Suprapubic skin (tissue), 4 donors: Measurements from ENCODE around the gene SRRM2. TPM values are rescaled to one million over a fixed set of nuclear protein-coding genes. Genes with fewer than 3 reads are reported as not detected.

ENCODE experiments used
- DNase-seq, 2 donors: peaks; one replicate each; pipeline ENCODE4 v3.0.0-alpha.2; 2019; ENCODE audit warnings: low spot score in 2 of 2
- H3K27ac ChIP-seq: fragments of 200-600 bp; sonication (generic); one replicate; pipeline ENCODE4 v1.5.1; 2019
- H3K27me3 ChIP-seq: fragments of 200-600 bp; sonication (generic); one replicate; pipeline ENCODE4 v1.5.1; 2019
- H3K36me3 ChIP-seq: fragments of 200-600 bp; sonication (generic); one replicate; pipeline ENCODE4 v1.5.1; 2019
- H3K4me1 ChIP-seq: fragments of 200-600 bp; sonication (generic); one replicate; pipeline ENCODE4 v1.5.1; 2019
- H3K4me3 ChIP-seq: fragments of 200-600 bp; sonication (generic); one replicate; pipeline ENCODE4 v1.5.1; 2019; ENCODE audit warnings: mild to moderate bottlenecking
- H3K9me3 ChIP-seq: fragments of 200-600 bp; sonication (generic); one replicate; pipeline ENCODE4 v1.5.1; 2019
- CTCF ChIP-seq, 2 donors: fragments of 200-600 bp in 1 of 2; fragments of 450-650 bp in 1 of 2; sonication (generic) in 1 of 2; IDR thresholded peaks; one replicate each; pipeline ENCODE4 v1.5.1; 2016 to 2019; ENCODE audit warnings: antibody characterized with exemption in 2 of 2, mild to moderate bottlenecking in 1 of 2, moderate library complexity in 1 of 2
- EP300 ChIP-seq: sonication (generic); formaldehyde crosslinking; IDR thresholded peaks from one replicate; pipeline ENCODE4 v1.6.1; 2017; ENCODE audit warnings: antibody characterized with exemption
- POLR2A ChIP-seq, 2 donors: fragments of 450-650 bp; IDR thresholded peaks; one replicate each; pipeline ENCODE4 v1.6.1; 2017; ENCODE audit warnings: antibody characterized with exemption in 2 of 2, mild to moderate bottlenecking in 2 of 2, moderate library complexity in 2 of 2
- POLR2AphosphoS5 ChIP-seq, 3 donors: sonication (generic); formaldehyde crosslinking; IDR thresholded peaks; one replicate each; pipeline ENCODE4 v1.6.1; 2017; ENCODE audit warnings: antibody characterized with exemption in 3 of 3
- WGBS: methylation state at CpG from one replicate; pipeline ENCODE4 v1.1.5; 2018; 5-methylcytosine and 5-hydroxymethylcytosine counted together
- total RNA-seq, 4 donors: library from RNA; depleted of rRNA; stranded (reverse); fragments of >200 nt; gene quantifications; one replicate each; pipeline ENCODE4 v1.1.0, GENCODE V29; 2016

SRRM2 gene
- total RNA-seq: 1,000 to 10,000 TPM in 1 of 4 donors, 100 to 1,000 TPM in 3; 484 to 1,595 (median 654) TPM

GRCh38 chr16:2752035-2752849 is at the start of gene SRRM2:
Gene SRRM2, plus strand, starts transcription at chr16:2752638. Its CDS starts 3,727 bp downstream, at chr16:2756365.
- Histone ChIP-seq H3K4me3 (peak within 1 kb of the TSS; percentile 58), H3K27me3 (no peaks in the 10 kb centered on the region), H3K36me3 (peaks cover 9% of the 10 kb centered on the region), H3K27ac (peak within 1 kb of the TSS; percentile 99), H3K4me1 (peaks cover 43% of the 10 kb centered on the region), H3K9me3 (no peaks in the 10 kb centered on the region)
- WGBS: 4% methylated on average over 5 of the region's 99 CpGs
- DNase-seq: peak; percentile 97 to 98
- no peak for TF ChIP-seq EP300
- peak; percentile 93 to 99 for TF ChIP-seq POLR2A (IDR thresholded peaks at IDR 0.05)
- no peak for TF ChIP-seq CTCF (IDR thresholded peaks at IDR 0.05)
- peak; percentile 78 to 97 (median 83) for TF ChIP-seq POLR2AphosphoS5 (IDR thresholded peaks at IDR 0.05)

- 78% methylated on average over 9 of the region's 28 CpGs for whole genome bisulfite sequencing
- TF ChIP-seq CTCF (IDR thresholded peaks at IDR 0.05) (no peak), POLR2AphosphoS5 (IDR thresholded peaks at IDR 0.05) (no peak), EP300 (no peak), POLR2A (IDR thresholded peaks at IDR 0.05) (no peak)
- Histone ChIP-seq H3K36me3 (peaks cover 100% of the 10 kb centered on the region), H3K9me3 (no peaks in the 10 kb centered on the region), H3K4me1 (no peaks in the 10 kb centered on the region), H3K27ac (no peak overlapping the region), H3K4me3 (no peak overlapping the region), H3K27me3 (no peaks in the 10 kb centered on the region)
- DNase-seq: no peak
Measured at GRCh38 chr16:2702871-2703745, 49.3 kb upstream of the SRRM2 start.

GRCh38 chr16:2704166-2704982 is 48.1 kb upstream of the SRRM2 start:
- 93% methylated on average over 14 of the region's 33 CpGs for WGBS
- no peak overlapping the region for H3K27ac ChIP-seq
- TF ChIP-seq POLR2AphosphoS5 (IDR thresholded peaks at IDR 0.05): no peak
- no peak for TF ChIP-seq CTCF (IDR thresholded peaks at IDR 0.05)
- no peak for TF ChIP-seq POLR2A (IDR thresholded peaks at IDR 0.05)
- no peak for TF ChIP-seq EP300

GRCh38 chr16:2704983-2705275 is 47.5 kb upstream of the SRRM2 start:
- Histone ChIP-seq H3K27me3 (no peaks in the 10 kb centered on the region), H3K27ac (no peak overlapping the region), H3K4me3 (no peak overlapping the region), H3K9me3 (no peaks in the 10 kb centered on the region), H3K4me1 (no peaks in the 10 kb centered on the region), H3K36me3 (peaks cover 99% of the 10 kb centered on the region)
- no peak for DNase-seq
- no peak for TF ChIP-seq EP300
- no peak for TF ChIP-seq POLR2AphosphoS5 (IDR thresholded peaks at IDR 0.05)
- TF ChIP-seq CTCF (IDR thresholded peaks at IDR 0.05): no peak
- no peak for TF ChIP-seq POLR2A (IDR thresholded peaks at IDR 0.05)
- no CpG with 5 or more reads among the region's 14 CpGs for WGBS

More at GRCh38 chr16:2704166-2704982, 48.1 kb upstream of the SRRM2 start:
- DNase-seq: no peak
- no peak overlapping the region for H3K4me3 ChIP-seq
- H3K27me3 ChIP-seq: no peaks in the 10 kb centered on the region
- peaks cover 100% of the 10 kb centered on the region for H3K36me3 ChIP-seq
- no peaks in the 10 kb centered on the region for H3K9me3 ChIP-seq
- H3K4me1 ChIP-seq: no peaks in the 10 kb centered on the region
